Ovary (tissue), 9 donors: Measurements from ENCODE around the gene HSPA9. TPM values are rescaled to one million over a fixed set of nuclear protein-coding genes. Genes with fewer than 3 reads are reported as not detected.
A peak's percentile ranks its signal among the peaks of the same experiment; 100 is the strongest.

ENCODE experiments used
- DNase-seq, 5 donors: peaks; one replicate each; pipeline ENCODE4 v3.0.0-alpha.2; 2019 to 2020
- H3K27ac ChIP-seq, 2 donors: fragments of 200-600 bp; one replicate each; pipeline versions ENCODE4 v1.5.1 to v1.8.0; 2019 to 2022
- H3K27me3 ChIP-seq: fragments of 200-600 bp; one replicate; pipeline ENCODE4 v1.8.0; 2022
- H3K36me3 ChIP-seq: fragments of 200-600 bp; sonication (generic); one replicate; pipeline ENCODE4 v1.5.1; 2019
- H3K4me1 ChIP-seq: one replicate; pipeline ENCODE4 v1.8.1; 2013; ENCODE audit warnings: mild to moderate bottlenecking, moderate library complexity; ENCODE audit not compliant: insufficient read depth
- H3K4me3 ChIP-seq: fragments of 200-600 bp; sonication (generic); one replicate; pipeline ENCODE4 v1.5.1; 2017
- H3K9me3 ChIP-seq, 2 donors: fragments of 200-600 bp in 1 of 2; sonication (generic) in 1 of 2; one replicate each; pipeline versions ENCODE4 v1.5.1 to v1.8.1; 2013 to 2019; ENCODE audit warnings: mild to moderate bottlenecking in 1 of 2, moderate library complexity in 1 of 2
- CTCF ChIP-seq, 3 donors: fragments of 450-650 bp in 2 of 3; fragments of 200-600 bp in 1 of 3; IDR thresholded peaks; one replicate each; pipeline versions ENCODE4 v1.5.1 to v1.8.0; 2016 to 2022; ENCODE audit warnings: antibody characterized with exemption in 3 of 3, mild to moderate bottlenecking in 1 of 3
- EP300 ChIP-seq: sonication (generic); formaldehyde crosslinking; IDR thresholded peaks from one replicate; pipeline ENCODE4 v1.6.1; 2017; ENCODE audit warnings: antibody characterized with exemption
- POLR2A ChIP-seq: fragments of 450-650 bp; IDR thresholded peaks from one replicate; pipeline ENCODE4 v1.6.1; 2017; ENCODE audit warnings: antibody characterized with exemption, mild to moderate bottlenecking, moderate library complexity
- WGBS, 3 donors: extraction: QIAGEN DNeasy Blood & Tissue Kit in 1 of 3; methylation state at CpG; one replicate each; pipeline versions ENCODE4 v1.1.5 to v1.1.7; 2013 to 2017; 5-methylcytosine and 5-hydroxymethylcytosine counted together
- intact Hi-C, 4 donors: fragments of 100-400 bp; cut with DNase I; formaldehyde crosslinking; loops; one replicate each; pipeline versions ENCODE4 v1.11.0 to v1.15.1; 2022 to 2023
- polyA plus RNA-seq, 2 donors: library from polyadenylated mRNA; stranded (reverse); fragments of 200-250 nt in 1 of 2; fragments of 350-450 nt in 1 of 2; fragmentation: Illumina TruSeq in 1 of 2; extraction: RNeasy Lipid Tissue Mini Kit (QIAGEN cat#74804) in 1 of 2; gene quantifications; one replicate each; pipeline ENCODE4 v1.2.3, GENCODE V29; 2013 to 2014
- total RNA-seq, 7 donors: library from RNA; depleted of rRNA in 2 of 7; stranded (reverse); fragments of >200 nt in 2 of 7; fragmentation: NEBNext Ultra II Directional in 3 of 7; extraction: Animal tissue kit (Norgen Biotek cat#: 25700) in 3 of 7; gene quantifications; one replicate each; pipeline versions ENCODE4 v1.1.0 to v1.2.4, GENCODE V29; 2016 to 2023
- donor health status: DM: no; HTN: no; CAD: no; lungs with moderate emphysema.
- donor health status: DM: no; HTN: no; CAD: no.
- donor health status: Bipolar disorder and iron deficiency.
- donor health status: DM: yes; HTN: yes; CAD: no.
- donor health status: DM: no; HTN: no; CAD: no.
- donor health status: DM: yes; HTN: yes; CAD: no.

Gene HSPA9
- total and polyA plus RNA-seq, 9 donors: 85.4 to 340 (median 180) TPM

DNA sequence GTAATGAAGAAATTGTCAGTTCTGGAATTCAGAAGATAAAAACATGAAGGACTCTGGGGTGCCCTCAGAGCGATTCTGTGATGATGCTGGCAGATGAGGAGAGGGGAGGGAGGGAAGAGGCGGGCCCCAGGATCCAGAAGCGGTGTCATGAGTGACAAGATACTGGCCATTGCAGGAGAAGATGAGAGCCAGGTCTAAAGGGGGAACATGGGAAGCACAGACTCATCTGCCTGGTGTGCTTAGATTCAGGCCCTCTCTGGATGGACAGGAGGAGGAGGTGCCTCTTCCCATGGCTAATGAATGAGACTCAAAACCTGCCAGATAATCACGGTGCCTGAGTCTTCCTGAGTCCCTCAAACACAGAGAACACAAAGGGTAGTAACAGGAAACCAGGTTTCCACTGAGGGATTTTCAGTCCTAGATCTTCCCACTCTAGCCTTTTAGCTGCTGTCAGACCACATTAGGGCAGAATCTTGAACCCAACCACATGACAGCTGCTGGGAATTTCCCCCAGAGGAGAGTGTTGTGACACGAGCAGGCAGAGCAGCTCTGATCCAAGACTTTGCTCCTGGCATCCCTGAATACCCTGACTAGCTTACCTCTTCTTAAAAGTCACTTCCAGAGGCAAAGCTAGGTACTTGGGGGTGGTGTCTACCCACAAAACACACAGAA, 28.2 kb upstream of the HSPA9 start:
- H3K36me3 ChIP-seq: no peaks in the 10 kb centered on the region
- no peaks in the 10 kb centered on the region for H3K27me3 ChIP-seq
- H3K4me1 ChIP-seq: peaks cover 2% of the 10 kb centered on the region
- no peak overlapping the region for H3K27ac ChIP-seq
- TF ChIP-seq CTCF (IDR thresholded peaks at IDR 0.05) (no peak), POLR2A (no peak), EP300 (no peak)
- WGBS, 3 donors: 63 to 78% (median 73%) methylated on average over 5 of the region's 5 CpGs
- DNase-seq: no peak
- no peak overlapping the region for H3K4me3 ChIP-seq
- intact Hi-C loops: no loop called here
- H3K9me3 ChIP-seq: no peaks in the 10 kb centered on the region

DNA sequence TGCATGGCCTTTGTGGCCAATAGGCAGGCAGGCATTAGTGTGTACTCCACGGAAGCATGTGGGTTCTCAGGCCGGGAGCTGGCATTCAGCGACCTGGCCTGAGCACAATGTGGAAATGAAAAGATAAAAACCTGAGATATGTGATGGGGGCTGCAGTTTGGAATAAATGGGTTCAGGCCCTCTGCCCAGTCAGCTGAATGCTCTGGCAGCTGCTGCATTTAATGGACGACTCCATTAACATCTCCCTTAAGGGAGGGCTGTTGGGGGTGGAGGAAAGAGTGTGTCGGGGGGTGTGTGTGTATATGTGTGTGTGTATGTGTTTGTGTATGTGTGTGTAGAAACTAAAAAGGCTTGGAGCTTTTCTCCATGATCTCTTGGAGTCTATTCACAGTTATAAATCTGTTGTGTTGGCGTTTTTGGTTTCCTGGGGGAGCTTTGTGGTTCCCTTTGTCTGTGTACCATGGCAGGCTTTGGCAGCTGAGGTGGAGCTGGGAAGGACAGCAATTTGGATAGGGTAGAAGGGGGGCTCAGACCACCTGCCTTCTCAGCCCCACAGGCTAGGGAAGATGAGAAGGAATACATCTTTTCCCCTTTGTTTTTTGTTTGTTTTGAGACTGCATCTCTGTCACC, 27.3 kb upstream of the HSPA9 start:
- TF ChIP-seq CTCF (IDR thresholded peaks at IDR 0.05): no peak
- no peak for TF ChIP-seq POLR2A
- no peak for TF ChIP-seq EP300
- DNase-seq: no peak
- Histone ChIP-seq H3K4me3 (no peak overlapping the region), H3K27me3 (no peaks in the 10 kb centered on the region), H3K4me1 (peaks cover 2% of the 10 kb centered on the region), H3K27ac (no peak overlapping the region), H3K9me3 (no peaks in the 10 kb centered on the region), H3K36me3 (no peaks in the 10 kb centered on the region)
- intact Hi-C loops: no loop called here
- 63 to 66% (median 63%) methylated on average over 6 of the region's 6 CpGs for WGBS, 3 donors

- peak in 2 of 5 donors; percentile 18 to 60 for DNase-seq
- no peaks in the 10 kb centered on the region for H3K9me3 ChIP-seq
- H3K27ac ChIP-seq: no peak overlapping the region
Measured at GRCh38 chr5:138601444-138601843, 26.2 kb upstream of the HSPA9 start.

DNA sequence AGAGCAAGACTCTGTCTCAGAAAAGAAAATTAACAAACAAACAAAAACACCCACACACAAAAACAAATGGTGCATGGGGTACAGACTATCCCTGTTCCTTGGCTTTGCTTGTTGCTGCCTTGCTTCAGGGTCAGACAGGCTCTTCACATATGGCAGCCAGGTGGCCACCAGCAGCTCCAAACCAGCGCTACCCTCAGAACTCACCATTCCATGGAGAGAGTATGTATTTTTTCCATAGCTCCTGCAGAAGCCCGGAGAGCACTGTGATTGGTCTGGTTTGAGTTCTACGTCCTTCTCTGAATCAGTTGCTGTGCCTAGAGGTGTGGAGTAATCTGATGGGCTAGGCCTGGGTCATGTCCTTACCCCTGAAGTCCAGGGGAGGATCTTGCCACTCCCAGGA, 25.2 kb upstream of the HSPA9 start:
- WGBS, 3 donors: 91 to 96% (median 93%) methylated on average over 3 of the region's 3 CpGs
- Histone ChIP-seq H3K36me3 (no peaks in the 10 kb centered on the region), H3K27me3 (no peaks in the 10 kb centered on the region), H3K4me1 (peaks cover 2% of the 10 kb centered on the region), H3K4me3 (no peak overlapping the region), H3K9me3 (no peaks in the 10 kb centered on the region), H3K27ac (no peak overlapping the region)
- no peak for TF ChIP-seq EP300
- TF ChIP-seq POLR2A: no peak
- no peak for TF ChIP-seq CTCF (IDR thresholded peaks at IDR 0.05)
- intact Hi-C loops: no loop called here
- DNase-seq: no peak

More at GRCh38 chr5:138601444-138601843, 26.2 kb upstream of the HSPA9 start:
- no peaks in the 10 kb centered on the region for H3K27me3 ChIP-seq
- no peak for TF ChIP-seq CTCF (IDR thresholded peaks at IDR 0.05)
- TF ChIP-seq EP300: no peak
- no peak for TF ChIP-seq POLR2A
- peaks cover 2% of the 10 kb centered on the region for H3K4me1 ChIP-seq
- 20 to 31% (median 23%) methylated on average over 3 of the region's 3 CpGs for WGBS, 3 donors
- H3K4me3 ChIP-seq: no peak overlapping the region
- intact Hi-C loops: no loop called here
- H3K36me3 ChIP-seq: no peaks in the 10 kb centered on the region
